Astrocyte of the cerebellum (primary cell): ENCODE measurements around the gene MRPL38.

ENCODE experiments used
- DNase-seq: peaks from one replicate; pipeline ENCODE4 v3.0.0-alpha.2; 2011; ENCODE audit warnings: low read depth
- H3K4me3 ChIP-seq: 2 replicates; pipeline ENCODE4 v1.5.1; 2011; ENCODE audit warnings: mild to moderate bottlenecking, low read depth, low read length, moderate library complexity
- CTCF ChIP-seq: IDR thresholded peaks from 2 replicates; pipeline ENCODE4 v1.5.1; 2012; ENCODE audit warnings: low read length, low read depth, moderate library complexity, mild to moderate bottlenecking; ENCODE audit errors: missing control alignments
- in situ Hi-C: cut with HindIII; loops from 2 replicates; pipeline ENCODE4 v1.10.0; 2017; ENCODE audit warnings: low sequenced_read_pairs

Gene MRPL38

GRCh38 chr17:75906143-75906884, 1.6 kb upstream of the MRPL38 start:
- H3K4me3 ChIP-seq, result no peak overlapping the region
- in situ Hi-C loops, result no loop called here
- TF ChIP-seq CTCF, result no peak
- no peak for DNase-seq

GRCh38 chr17:75902406-75902805, 2.3 kb downstream of the MRPL38 start:
- in situ Hi-C loops, result no loop called here
- no peak for TF ChIP-seq CTCF
- DNase-seq, result no peak
- no peak overlapping the region for H3K4me3 ChIP-seq

- in situ Hi-C loops, result no loop called here
- no peak for TF ChIP-seq CTCF
These were observed 3.0 kb downstream of the MRPL38 start for GRCh38 chr17:75901727-75902126.

GRCh38 chr17:75900691-75901533, 3.8 kb downstream of the MRPL38 start:
- DNase-seq, result no peak
- in situ Hi-C loops, result no loop called here
- no peak for TF ChIP-seq CTCF
- H3K4me3 ChIP-seq, result no peak overlapping the region

More at GRCh38 chr17:75901727-75902126, 3.0 kb downstream of the MRPL38 start:
- H3K4me3 ChIP-seq, result no peak overlapping the region
- no peak for DNase-seq

- in situ Hi-C loops, result no loop called here
These were observed 4.8 kb downstream of the MRPL38 start for GRCh38 chr17:75899767-75900468.

More at GRCh38 chr17:75899767-75900468, 4.8 kb downstream of the MRPL38 start:
- TF ChIP-seq CTCF, result no peak
- no peak for DNase-seq
- no peak overlapping the region for H3K4me3 ChIP-seq
